GM12878 (cell line): ENCODE data around the gene SLC41A1.

Source experiments
- BACH1 ChIP-seq: fragments of 450-650 bp; IDR thresholded peaks from 2 replicates; pipeline ENCODE4 v1.6.1; 2017; ENCODE audit warnings: mild to moderate bottlenecking, borderline replicate concordance
- CTCF ChIP-seq, 3 experiments: IDR thresholded peaks in 2 of 3; conservative IDR thresholded peaks in 1 of 3; 2 replicates each; pipeline ENCODE4 v1.5.1; 2011; ENCODE audit warnings: low read depth in 3 of 3, low read length in 3 of 3, mild to moderate bottlenecking in 3 of 3, control low read depth in 2 of 3, moderate library complexity in 2 of 3, inconsistent platforms in 1 of 3, mixed read lengths in 1 of 3; ENCODE audit not compliant: control insufficient read depth in 2 of 3, insufficient read depth in 1 of 3; ENCODE audit errors: extremely low read depth in 1 of 3
- EZH2 ChIP-seq: IDR thresholded peaks from 2 replicates; pipeline ENCODE4 v1.6.1; 2012; ENCODE audit warnings: low read depth, mild to moderate bottlenecking, control low read depth, inconsistent platforms, low read length, borderline replicate concordance; ENCODE audit not compliant: control insufficient read depth
- GABPA ChIP-seq: IDR thresholded peaks from 2 replicates; pipeline ENCODE4 v1.6.1; 2014; ENCODE audit warnings: antibody characterized with exemption, low read depth, mild to moderate bottlenecking, inconsistent platforms
- GATAD2B ChIP-seq: fragments of 450-650 bp; conservative IDR thresholded peaks from 2 replicates; pipeline ENCODE4 v1.6.1; 2017; ENCODE audit warnings: low read depth, mild to moderate bottlenecking, moderate library complexity
- PML ChIP-seq: IDR thresholded peaks from 2 replicates; pipeline ENCODE4 v1.6.1; 2012; ENCODE audit warnings: low read length, inconsistent platforms
- POLR2A ChIP-seq: IDR thresholded peaks from 2 replicates; pipeline ENCODE4 v1.6.1; 2011; ENCODE audit warnings: low read depth, mild to moderate bottlenecking, low read length
- RCOR1 ChIP-seq: conservative IDR thresholded peaks from 2 replicates; pipeline ENCODE4 v1.6.1; 2012; ENCODE audit warnings: low read depth, low read length, improper control_type of control experiment
- REST ChIP-seq: IDR thresholded peaks from 2 replicates; pipeline ENCODE4 v1.6.1; 2012; ENCODE audit warnings: mild to moderate bottlenecking, low read depth, low read length
- RFX5 ChIP-seq: IDR thresholded peaks from 2 replicates; pipeline ENCODE4 v1.6.1; 2011; ENCODE audit warnings: low read depth, low read length, improper control_type of control experiment
- SP1 ChIP-seq: IDR thresholded peaks from one replicate; pipeline ENCODE4 v1.6.1; 2011; ENCODE audit warnings: low read depth, low read length
- SPI1 ChIP-seq: IDR thresholded peaks from 2 replicates; pipeline ENCODE4 v1.6.1; 2011; ENCODE audit warnings: low read depth, mild to moderate bottlenecking, low read length, moderate library complexity, borderline replicate concordance; ENCODE audit not compliant: insufficient read depth
- TF ChIP-seq, protein P1 (sequence below): fragments of 450-650 bp; IDR thresholded peaks from 2 replicates; pipeline ENCODE4 v1.6.1; 2014; ENCODE audit warnings: mild to moderate bottlenecking

DNA sequence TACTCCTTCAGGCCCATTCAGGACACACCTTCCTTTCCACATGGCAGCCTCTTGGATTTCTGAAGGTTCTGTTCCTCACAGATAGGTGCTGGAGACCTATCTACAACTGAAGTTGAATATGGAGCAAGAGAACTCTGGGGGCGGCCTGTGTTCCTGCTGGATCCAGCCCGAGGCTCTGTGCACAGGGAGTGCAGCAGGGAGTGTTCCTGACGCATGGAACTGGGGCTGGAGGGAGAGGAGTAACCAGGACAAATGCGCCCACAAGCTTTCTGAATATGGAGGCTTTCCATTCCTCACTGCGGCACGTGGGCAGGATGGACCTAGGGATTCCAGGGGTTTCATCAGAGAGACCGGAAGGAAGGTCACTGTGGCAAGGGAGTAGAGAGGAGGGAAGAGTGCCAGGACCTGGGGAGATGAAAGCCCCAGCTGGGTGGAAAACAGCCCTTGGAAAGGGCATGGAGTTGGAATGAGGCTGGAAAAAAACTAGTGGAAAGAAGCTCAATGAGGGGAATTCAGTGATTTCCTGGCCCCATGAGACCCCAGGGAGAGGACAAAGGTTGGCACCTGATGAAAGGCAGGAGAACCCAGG, 24.5 kb upstream of the SLC41A1 start:
- TF ChIP-seq CTCF (IDR thresholded peaks at IDR 0.05 in 2 of 3, conservative IDR thresholded peaks at IDR 0.05 in 1 of 3; ENCODE audit: control insufficient read depth in 2 of 3, extremely low read depth in 1 of 3, insufficient read depth in 1 of 3, low read depth in 3 of 3, low read length in 3 of 3) = no peak
- TF ChIP-seq, protein P1, sequence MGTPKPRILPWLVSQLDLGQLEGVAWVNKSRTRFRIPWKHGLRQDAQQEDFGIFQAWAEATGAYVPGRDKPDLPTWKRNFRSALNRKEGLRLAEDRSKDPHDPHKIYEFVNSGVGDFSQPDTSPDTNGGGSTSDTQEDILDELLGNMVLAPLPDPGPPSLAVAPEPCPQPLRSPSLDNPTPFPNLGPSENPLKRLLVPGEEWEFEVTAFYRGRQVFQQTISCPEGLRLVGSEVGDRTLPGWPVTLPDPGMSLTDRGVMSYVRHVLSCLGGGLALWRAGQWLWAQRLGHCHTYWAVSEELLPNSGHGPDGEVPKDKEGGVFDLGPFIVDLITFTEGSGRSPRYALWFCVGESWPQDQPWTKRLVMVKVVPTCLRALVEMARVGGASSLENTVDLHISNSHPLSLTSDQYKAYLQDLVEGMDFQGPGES = no peak
- TF ChIP-seq EZH2 = no peak
- TF ChIP-seq GATAD2B = no peak
- TF ChIP-seq PML = no peak
- no peak for TF ChIP-seq RFX5
- TF ChIP-seq RCOR1 = no peak
- no peak for TF ChIP-seq SPI1
- TF ChIP-seq BACH1 = no peak
- TF ChIP-seq REST = no peak
- TF ChIP-seq GABPA = no peak
- no peak for TF ChIP-seq POLR2A
- TF ChIP-seq SP1 = no peak
